Mesodermal cell (in vitro differentiated cells): ENCODE measurements around the gene APOL6.

ENCODE experiments used
- H3K27ac ChIP-seq: 2 replicates; pipeline ENCODE4 v1.7.0; 2013; ENCODE audit warnings: mild to moderate bottlenecking, low read depth, low read length, moderate library complexity; ENCODE audit not compliant: severe bottlenecking
- H3K36me3 ChIP-seq: 2 replicates; pipeline ENCODE4 v1.7.1; 2013; ENCODE audit warnings: mild to moderate bottlenecking, low read length, moderate library complexity; ENCODE audit not compliant: control insufficient read depth, insufficient read depth
- H3K4me1 ChIP-seq: one replicate; pipeline ENCODE4 v1.7.1; 2013; ENCODE audit warnings: mild to moderate bottlenecking, low read length; ENCODE audit not compliant: insufficient read depth, control insufficient read depth, poor library complexity, severe bottlenecking
- H3K4me3 ChIP-seq: 2 replicates; pipeline ENCODE4 v1.7.0; 2013; ENCODE audit warnings: low read length, control low read depth, mild to moderate bottlenecking; ENCODE audit not compliant: insufficient read depth, poor library complexity, severe bottlenecking; ENCODE audit errors: extremely low read depth
- H3K9me3 ChIP-seq: 2 replicates; pipeline ENCODE4 v1.7.1; 2013; ENCODE audit warnings: mild to moderate bottlenecking, low read length, moderate library complexity; ENCODE audit not compliant: control insufficient read depth
- WGBS, 2 experiments: methylation state at CpG; one replicate each; pipeline ENCODE4 v1.1.5; 2013; ENCODE audit warnings: missing lambda C conversion rate in 2 of 2; ENCODE audit not compliant: insufficient coverage in 2 of 2; 5-methylcytosine and 5-hydroxymethylcytosine counted together

Gene APOL6

GRCh38 chr22:35638410-35638809 is 9.8 kb upstream of the APOL6 start:
- Histone ChIP-seq H3K36me3 (no peaks in the 10 kb centered on the region), H3K4me1 (peaks cover 4% of the 10 kb centered on the region), H3K27ac (peak overlapping the region; percentile 59), H3K9me3 (no peaks in the 10 kb centered on the region), H3K4me3 (no peak overlapping the region)
- WGBS, 2 experiments: 87 to 90% methylated on average over 13 of the region's 13 CpGs

GRCh38 chr22:35641494-35642120 is 6.6 kb upstream of the APOL6 start:
- H3K4me3 ChIP-seq: no peak overlapping the region
- no peaks in the 10 kb centered on the region for H3K9me3 ChIP-seq
- WGBS, 2 experiments: 90 to 96% methylated on average over 5 to 6 of the region's 7 CpGs
- H3K27ac ChIP-seq: no peak overlapping the region
- H3K36me3 ChIP-seq: no peaks in the 10 kb centered on the region
- H3K4me1 ChIP-seq: peaks cover 4% of the 10 kb centered on the region

- no peak overlapping the region for H3K4me3 ChIP-seq
- H3K27ac ChIP-seq: no peak overlapping the region
- H3K36me3 ChIP-seq: no peaks in the 10 kb centered on the region
- 70 to 82% methylated on average over 2 of the region's 2 CpGs for WGBS, 2 experiments
- H3K9me3 ChIP-seq: no peaks in the 10 kb centered on the region
- H3K4me1 ChIP-seq: peaks cover 4% of the 10 kb centered on the region
Observed at GRCh38 chr22:35642305-35642741, 5.9 kb upstream of the APOL6 start.

GRCh38 chr22:35643991-35644390 is 4.3 kb upstream of the APOL6 start:
- Histone ChIP-seq H3K4me3 (no peak overlapping the region), H3K9me3 (no peaks in the 10 kb centered on the region), H3K36me3 (no peaks in the 10 kb centered on the region), H3K27ac (no peak overlapping the region), H3K4me1 (no peaks in the 10 kb centered on the region)
- WGBS, 2 experiments: 100% methylated on average over 1 of the region's 1 CpG

GRCh38 chr22:35645646-35646045 is 2.6 kb upstream of the APOL6 start:
- Histone ChIP-seq H3K4me1 (no peaks in the 10 kb centered on the region), H3K36me3 (no peaks in the 10 kb centered on the region), H3K27ac (no peak overlapping the region), H3K4me3 (no peak overlapping the region), H3K9me3 (no peaks in the 10 kb centered on the region)
- whole genome bisulfite sequencing, 2 experiments: 88 to 89% methylated on average over 3 of the region's 4 CpGs

GRCh38 chr22:35649026-35649553 is 844 bp downstream of the APOL6 start:
- Histone ChIP-seq H3K27ac (no peak overlapping the region), H3K36me3 (no peaks in the 10 kb centered on the region), H3K9me3 (no peaks in the 10 kb centered on the region), H3K4me1 (no peaks in the 10 kb centered on the region), H3K4me3 (no peak overlapping the region)
- 92% methylated on average over 7 of the region's 7 CpGs for WGBS, 2 experiments

GRCh38 chr22:35649636-35650250 is 1.5 kb downstream of the APOL6 start:
- no peaks in the 10 kb centered on the region for H3K4me1 ChIP-seq
- no peak overlapping the region for H3K4me3 ChIP-seq
- no peaks in the 10 kb centered on the region for H3K9me3 ChIP-seq
- H3K27ac ChIP-seq: no peak overlapping the region
- 88 to 92% methylated on average over 3 to 4 of the region's 7 CpGs for WGBS, 2 experiments
- no peaks in the 10 kb centered on the region for H3K36me3 ChIP-seq

GRCh38 chr22:35651085-35651484 is 2.8 kb downstream of the APOL6 start:
- Histone ChIP-seq H3K4me1 (no peaks in the 10 kb centered on the region), H3K4me3 (no peak overlapping the region), H3K36me3 (no peaks in the 10 kb centered on the region), H3K9me3 (peaks cover 2% of the 10 kb centered on the region), H3K27ac (no peak overlapping the region)
- WGBS, 2 experiments: 97 to 100% methylated on average over 3 to 7 of the region's 7 CpGs

GRCh38 chr22:35653824-35654223 is 5.6 kb downstream of the APOL6 start:
- peaks cover 6% of the 10 kb centered on the region for H3K9me3 ChIP-seq
- no peak overlapping the region for H3K4me3 ChIP-seq
- no peaks in the 10 kb centered on the region for H3K4me1 ChIP-seq
- no peak overlapping the region for H3K27ac ChIP-seq
- no peaks in the 10 kb centered on the region for H3K36me3 ChIP-seq
- WGBS, 2 experiments: no CpG with 5 or more reads among the region's 1 CpG

GRCh38 chr22:35656284-35656752 is 8.1 kb downstream of the APOL6 start:
- Histone ChIP-seq H3K36me3 (no peaks in the 10 kb centered on the region), H3K27ac (no peak overlapping the region), H3K9me3 (peaks cover 6% of the 10 kb centered on the region), H3K4me1 (no peaks in the 10 kb centered on the region), H3K4me3 (no peak overlapping the region)
- WGBS, 2 experiments: 84 to 94% methylated on average over 2 to 3 of the region's 5 CpGs
